ENCODE measurements around the gene PITPNC1. TPM values are rescaled to one million over a fixed set of nuclear protein-coding genes. Genes with fewer than 3 reads are reported as not detected.
A peak's percentile ranks its signal among the peaks of the same experiment; 100 is the strongest.

PITPNC1 gene
- total RNA-seq, 6 donors from 2014 or later = 8.5 to 23.3 (median 13.7) TPM

DNA sequence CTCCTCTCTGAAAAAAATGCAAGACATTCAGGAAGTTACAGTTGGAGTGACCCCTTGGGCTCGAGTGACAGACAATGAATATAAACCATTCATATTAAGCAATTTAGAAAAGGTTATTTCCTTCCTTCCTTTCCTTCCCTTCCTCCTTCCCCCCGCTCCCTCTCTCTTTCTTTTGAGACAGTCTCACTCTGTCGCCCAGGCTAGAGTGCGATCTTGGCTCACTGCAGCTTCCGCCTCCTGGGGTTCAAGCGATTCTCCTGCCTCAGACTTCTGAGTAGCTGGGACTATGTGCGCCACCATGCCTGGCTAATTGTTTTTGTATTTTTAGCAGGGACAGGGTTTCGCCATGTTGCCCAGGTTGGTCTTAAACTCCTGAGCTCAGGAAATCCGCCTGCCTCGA, 23.9 kb upstream of the PITPNC1 start:
- H3K27ac ChIP-seq = peak overlapping the region in 2 of 4 donors; percentile 11 to 46
- no peak for ATAC-seq (ENCODE audit: low FRiP score in 2 of 2)
- peaks cover 13 to 94% (median 32%) of the 10 kb centered on the region in 4 donors for H3K36me3 ChIP-seq
- no peak for TF ChIP-seq EP300 (IDR thresholded peaks at IDR 0.05)
- TF ChIP-seq CTCF (IDR thresholded peaks at IDR 0.05) = no peak
- no peak for TF ChIP-seq POLR2A (IDR thresholded peaks at IDR 0.05)
- no peak for TF ChIP-seq POLR2AphosphoS5 (IDR thresholded peaks at IDR 0.05)
- H3K9me3 ChIP-seq = no peaks in the 10 kb centered on the region
- H3K4me1 ChIP-seq = peaks cover 5 to 32% (median 9%) of the 10 kb centered on the region in 4 donors
- DNase-seq = no peak
- no peak overlapping the region for H3K4me3 ChIP-seq
- no peaks in the 10 kb centered on the region for H3K27me3 ChIP-seq
- 75 to 76% methylated on average over 9 to 10 of the region's 10 CpGs for WGBS, 2 donors

- peak in 1 of 2 donors; percentile 64 for ATAC-seq (ENCODE audit: low FRiP score in 2 of 2)
Observed at GRCh38 chr17:67353929-67354574, 23.0 kb upstream of the PITPNC1 start.

DNA sequence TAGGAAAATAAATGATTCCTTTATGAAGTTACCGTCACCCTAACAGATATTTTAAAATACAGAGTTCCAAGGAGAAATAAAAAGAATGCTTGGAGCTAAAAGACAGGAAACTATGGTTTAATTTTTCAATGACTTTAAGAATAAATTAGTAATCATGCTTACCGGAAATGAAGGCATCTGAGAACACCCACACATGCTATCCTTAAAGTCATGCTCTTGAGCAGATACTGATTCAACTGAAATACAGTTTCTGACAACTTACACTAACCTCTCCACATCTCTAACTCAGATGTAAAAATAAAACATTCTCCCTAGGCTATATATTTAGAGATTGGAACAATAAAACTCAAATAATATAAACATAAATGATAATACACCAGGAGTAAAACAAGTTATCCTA, 18.5 kb upstream of the PITPNC1 start:
- WGBS, 2 donors = 59 to 61% methylated on average over 2 of the region's 2 CpGs
- H3K9me3 ChIP-seq = no peaks in the 10 kb centered on the region
- no peak for ATAC-seq (ENCODE audit: low FRiP score in 2 of 2)
- DNase-seq = no peak
- H3K27ac ChIP-seq = peak overlapping the region in 1 of 4 donors; percentile 10
- peaks cover 0 to 54% (median 12%) of the 10 kb centered on the region in 4 donors for H3K36me3 ChIP-seq
- peaks cover 37 to 74% (median 44%) of the 10 kb centered on the region in 4 donors for H3K4me1 ChIP-seq
- no peak overlapping the region for H3K4me3 ChIP-seq
- TF ChIP-seq POLR2A (IDR thresholded peaks at IDR 0.05) = no peak
- no peak for TF ChIP-seq POLR2AphosphoS5 (IDR thresholded peaks at IDR 0.05)
- TF ChIP-seq CTCF (IDR thresholded peaks at IDR 0.05) = no peak
- no peak for TF ChIP-seq EP300 (IDR thresholded peaks at IDR 0.05)
- no peaks in the 10 kb centered on the region for H3K27me3 ChIP-seq

More at GRCh38 chr17:67353929-67354574, 23.0 kb upstream of the PITPNC1 start:
- H3K36me3 ChIP-seq = peaks cover 4 to 86% (median 24%) of the 10 kb centered on the region in 4 donors
- H3K4me3 ChIP-seq = no peak overlapping the region
- no peaks in the 10 kb centered on the region for H3K27me3 ChIP-seq
- TF ChIP-seq CTCF (IDR thresholded peaks at IDR 0.05) = no peak
- TF ChIP-seq POLR2A (IDR thresholded peaks at IDR 0.05) = no peak
- no peak for TF ChIP-seq EP300 (IDR thresholded peaks at IDR 0.05)
- TF ChIP-seq POLR2AphosphoS5 (IDR thresholded peaks at IDR 0.05) = no peak
- no peaks in the 10 kb centered on the region for H3K9me3 ChIP-seq
- WGBS, 2 donors = 77 to 78% methylated on average over 8 of the region's 8 CpGs
- no peak for DNase-seq
- H3K27ac ChIP-seq = peak overlapping the region in 1 of 4 donors; percentile 34
- H3K4me1 ChIP-seq = peaks cover 10 to 41% (median 14%) of the 10 kb centered on the region in 4 donors

- H3K36me3 ChIP-seq = peaks cover 0 to 38% (median 9%) of the 10 kb centered on the region in 4 donors
Observed at GRCh38 chr17:67359960-67360791, 16.9 kb upstream of the PITPNC1 start.

More at GRCh38 chr17:67359960-67360791, 16.9 kb upstream of the PITPNC1 start:
- no peaks in the 10 kb centered on the region for H3K27me3 ChIP-seq
- H3K9me3 ChIP-seq = no peaks in the 10 kb centered on the region
- ATAC-seq (ENCODE audit: low FRiP score in 2 of 2) (no peak), DNase-seq (no peak)
- H3K4me1 ChIP-seq = peaks cover 51 to 76% (median 58%) of the 10 kb centered on the region in 4 donors
- WGBS, 2 donors = 50 to 58% methylated on average over 8 of the region's 8 CpGs
- H3K27ac ChIP-seq = no peak overlapping the region
- TF ChIP-seq CTCF (IDR thresholded peaks at IDR 0.05) (peak in 1 of 6 experiments; percentile 13), EP300 (IDR thresholded peaks at IDR 0.05) (no peak), POLR2AphosphoS5 (IDR thresholded peaks at IDR 0.05) (no peak), POLR2A (IDR thresholded peaks at IDR 0.05) (no peak)
- H3K4me3 ChIP-seq = no peak overlapping the region

Data from upper lobe of left lung (tissue), 6 donors.